Sciatic nerve (tissue), 2 donors: ENCODE measurements around the gene CSTPP1. TPM values are rescaled to one million over a fixed set of nuclear protein-coding genes. Genes with fewer than 3 reads are reported as not detected.
"Not testable (repeated sequence)": the region's sequence is repeated elsewhere in the genome, so short reads cannot be mapped to it uniquely, and the experiment has no call there.

Source experiments
- ATAC-seq: fragments of 200-7000 bp; cut with Tn5 transposase; one replicate; pipeline ENCODE4 v1.9.1; 2020; ENCODE audit warnings: mild to moderate bottlenecking, moderate library complexity
- DNase-seq: peaks from one replicate; pipeline ENCODE4 v3.0.0-alpha.2; 2020; ENCODE audit warnings: low spot score
- intact Hi-C: fragments of 100-400 bp; cut with DNase I; formaldehyde crosslinking; loops from one replicate; pipeline ENCODE4 v1.14.2; 2022
- total RNA-seq: library from RNA; stranded (reverse); fragmentation: NEBNext Ultra II Directional; extraction: Animal tissue kit (Norgen Biotek cat#: 25700); gene quantifications from one replicate; pipeline ENCODE4 v1.2.1, GENCODE V29; 2021
- donor health status: DM: no; HTN: no; CAD: no.
- donor health status: DM: no; HTN: no; CAD: no.

CSTPP1 gene
- total RNA-seq, 1 donor from 2014 or later = 30.4 TPM

GRCh38 chr11:46903846-46904245 is 32.7 kb upstream of the CSTPP1 start:
- intact Hi-C loops = no loop called here
- DNase-seq (no peak), ATAC-seq (peak; percentile 18)

- intact Hi-C loops = no loop called here
- DNase-seq (no peak), ATAC-seq (no peak)
These were observed 30.8 kb upstream of the CSTPP1 start for GRCh38 chr11:46905806-46906205.

GRCh38 chr11:46906609-46907041 is 29.9 kb upstream of the CSTPP1 start:
- DNase-seq = no peak
- no peak for ATAC-seq
- intact Hi-C loops = no loop called here

DNA sequence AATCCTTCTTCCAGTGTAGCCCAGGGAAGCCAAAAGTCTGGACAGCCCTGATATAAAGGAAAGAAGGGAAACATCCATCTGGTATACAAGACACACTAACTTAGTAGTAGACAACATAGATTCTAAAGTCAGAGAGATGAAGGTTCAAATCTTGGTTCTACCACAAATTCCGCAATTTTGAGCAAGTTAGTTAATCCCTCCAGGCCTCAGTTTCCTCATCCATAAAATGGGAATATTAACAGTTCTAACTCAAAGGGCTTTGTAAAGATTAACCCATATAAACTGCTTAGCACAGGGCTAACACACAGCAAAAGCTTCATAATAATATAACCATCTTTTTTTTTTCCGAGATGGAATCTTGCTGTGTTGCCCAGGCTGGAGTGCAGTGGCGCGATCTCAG is 29.0 kb upstream of the CSTPP1 start:
- intact Hi-C loops = no loop called here
- DNase-seq = no peak
- no peak for ATAC-seq

GRCh38 chr11:46912526-46913150 is 23.9 kb upstream of the CSTPP1 start:
- DNase-seq = no peak
- ATAC-seq = no peak
- intact Hi-C loops = no loop called here

GRCh38 chr11:46913484-46913883 is 23.1 kb upstream of the CSTPP1 start:
- intact Hi-C loops = no loop called here
- DNase-seq (peak; percentile 36), ATAC-seq (no peak)

DNA sequence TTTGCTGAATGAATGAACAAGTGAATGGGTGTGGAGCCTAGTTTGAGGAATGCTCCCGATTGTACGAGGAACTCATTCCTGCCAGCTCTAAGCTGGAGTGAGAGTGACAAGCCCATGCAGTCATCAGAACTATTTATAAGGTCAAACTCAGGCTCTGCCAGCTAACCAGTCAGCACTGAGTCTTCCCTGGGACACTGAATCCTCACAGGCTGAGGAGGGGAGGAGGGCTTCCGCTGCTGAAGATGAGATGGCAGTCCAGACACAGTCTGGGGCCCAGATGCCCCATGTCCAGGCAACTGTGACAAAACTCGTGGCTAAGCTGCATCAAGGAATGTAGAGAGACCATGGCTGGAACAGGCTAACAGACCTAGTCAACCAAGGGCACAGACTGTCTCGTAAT is 22.2 kb upstream of the CSTPP1 start:
- DNase-seq (no peak), ATAC-seq (no peak)
- intact Hi-C loops = no loop called here

DNA sequence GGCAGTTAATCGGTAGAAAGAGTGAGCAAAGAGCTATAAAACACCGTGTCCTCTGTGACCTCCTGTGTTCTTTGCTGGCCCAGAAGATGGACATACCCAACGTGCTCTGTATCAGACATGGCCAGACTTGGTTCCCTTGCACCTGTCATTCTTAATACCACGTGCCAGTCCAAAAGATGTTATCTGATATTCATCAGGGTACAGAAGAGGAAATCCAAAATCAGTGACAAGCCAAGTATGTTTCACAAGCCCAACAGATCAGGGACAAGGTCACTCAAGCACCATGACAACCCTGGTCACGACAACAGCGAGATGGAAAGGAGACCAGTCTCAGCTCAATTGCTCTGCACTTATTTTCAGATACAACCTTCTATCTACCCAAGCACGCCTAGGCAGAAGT is 21.7 kb upstream of the CSTPP1 start:
- DNase-seq (no peak), ATAC-seq (no peak)
- intact Hi-C loops = no loop called here

- intact Hi-C loops = no loop called here
- DNase-seq (no peak), ATAC-seq (peak; percentile 73)
These were observed 20.1 kb upstream of the CSTPP1 start for GRCh38 chr11:46916286-46917108.

- peak; percentile 31 for ATAC-seq
- intact Hi-C loops = no loop called here
- DNase-seq = peak; percentile 52
These were observed 19.3 kb upstream of the CSTPP1 start for GRCh38 chr11:46917109-46917761.

- DNase-seq (no peak), ATAC-seq (no peak)
- intact Hi-C loops = no loop called here
These were observed 18.8 kb upstream of the CSTPP1 start for GRCh38 chr11:46917762-46918082.

DNA sequence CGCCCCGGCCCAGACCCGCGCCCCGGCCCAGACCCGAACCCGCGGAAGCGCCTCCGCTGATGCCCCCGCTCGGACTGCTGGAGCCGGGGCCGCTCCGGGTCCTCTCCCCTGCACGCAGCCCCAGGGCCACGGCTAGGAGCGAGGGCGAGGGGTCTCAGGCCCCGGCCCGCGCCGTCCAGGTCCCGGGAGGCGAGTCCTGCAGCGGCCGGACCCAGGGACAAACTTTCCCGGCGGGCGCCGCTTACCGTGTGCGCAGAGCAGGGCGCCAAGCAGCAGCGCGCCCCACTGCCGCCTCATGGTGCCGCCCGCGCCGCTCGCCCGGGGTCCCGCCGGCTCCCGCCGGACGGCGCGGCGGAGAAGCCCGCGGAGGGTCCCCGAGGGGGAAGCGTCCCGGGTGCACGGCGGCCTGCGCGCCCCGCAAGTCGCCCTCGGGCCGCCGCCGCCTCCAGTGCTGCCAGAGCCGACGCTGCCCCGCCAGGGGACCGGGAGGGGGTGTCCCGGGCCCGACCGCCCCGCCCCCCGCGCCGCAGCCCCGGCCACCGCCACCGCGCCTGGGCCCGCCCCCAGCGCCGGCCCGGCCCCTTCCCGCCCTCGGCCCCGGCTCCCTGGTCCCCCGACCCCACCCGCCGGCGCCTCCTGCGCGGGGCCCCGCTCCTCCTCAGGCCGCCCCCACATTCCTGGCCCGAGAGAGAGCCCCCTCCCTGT is 18.3 kb upstream of the CSTPP1 start, which contains the start of gene LRP4:
Gene LRP4 (minus strand): TSS at position 468 of the 705 bp plus-strand sequence. CDS start 171 bp downstream, at position 297.
- intact Hi-C loops = no loop called here
- ATAC-seq (peak; percentile 20), DNase-seq (peak; percentile 78)

DNA sequence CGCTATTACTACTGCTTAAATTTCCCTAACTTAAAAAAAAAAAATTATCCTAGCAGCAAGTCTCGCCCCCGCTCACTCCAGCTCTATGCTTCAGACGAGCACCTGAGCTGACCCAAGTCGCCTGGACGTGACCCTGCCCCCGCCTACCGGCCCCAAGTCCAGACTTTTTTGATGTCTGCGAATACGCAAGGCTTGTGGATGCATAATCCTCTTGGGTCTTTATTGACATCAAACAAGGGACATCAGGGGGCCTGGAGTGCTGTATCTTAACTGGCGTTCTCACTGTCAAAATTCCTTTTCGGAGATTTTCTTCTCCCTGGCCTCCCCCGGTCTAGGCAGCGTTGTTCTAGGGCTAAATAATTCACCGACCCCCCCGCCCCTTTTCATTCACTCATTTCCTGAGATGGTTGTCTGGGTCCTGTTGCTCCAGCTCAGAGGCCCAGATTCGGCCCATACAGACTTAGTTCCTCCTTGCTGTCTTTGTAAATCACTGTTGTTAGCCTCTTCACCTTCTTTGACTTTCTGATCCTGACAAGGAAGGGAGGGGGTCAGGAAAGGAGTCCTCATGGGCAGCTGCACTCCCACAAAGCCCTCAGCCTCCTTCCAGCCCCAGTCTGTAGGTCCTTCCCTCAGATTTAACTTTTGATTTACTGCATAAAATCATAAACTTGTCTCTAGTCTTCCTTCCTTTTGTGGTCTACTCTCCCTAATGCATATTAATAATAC is 17.6 kb upstream of the CSTPP1 start:
- no peak for DNase-seq
- intact Hi-C loops = no loop called here
- no peak for ATAC-seq

DNA sequence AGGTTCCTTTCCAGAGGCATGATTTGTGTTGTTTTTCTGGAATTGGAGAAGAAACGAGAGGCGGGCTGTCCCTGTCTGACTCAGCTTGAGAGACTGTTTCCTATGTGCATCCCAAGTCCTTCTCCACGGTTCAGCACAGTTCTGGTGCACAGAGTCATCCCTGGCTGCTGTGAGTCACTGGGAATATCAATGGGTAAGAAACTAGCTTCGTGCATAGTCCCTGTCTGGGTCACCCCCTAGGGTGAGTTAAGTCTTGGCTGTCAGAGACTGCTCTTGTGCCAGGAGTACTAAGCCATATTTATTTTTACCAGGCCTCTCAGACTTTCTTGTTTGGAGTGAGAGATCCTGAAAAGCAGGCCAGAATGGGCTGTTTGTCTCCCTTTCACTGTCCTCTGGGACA is 15.8 kb upstream of the CSTPP1 start:
- no peak for DNase-seq
- peak; percentile 76 for ATAC-seq
- intact Hi-C loops = no loop called here

DNA sequence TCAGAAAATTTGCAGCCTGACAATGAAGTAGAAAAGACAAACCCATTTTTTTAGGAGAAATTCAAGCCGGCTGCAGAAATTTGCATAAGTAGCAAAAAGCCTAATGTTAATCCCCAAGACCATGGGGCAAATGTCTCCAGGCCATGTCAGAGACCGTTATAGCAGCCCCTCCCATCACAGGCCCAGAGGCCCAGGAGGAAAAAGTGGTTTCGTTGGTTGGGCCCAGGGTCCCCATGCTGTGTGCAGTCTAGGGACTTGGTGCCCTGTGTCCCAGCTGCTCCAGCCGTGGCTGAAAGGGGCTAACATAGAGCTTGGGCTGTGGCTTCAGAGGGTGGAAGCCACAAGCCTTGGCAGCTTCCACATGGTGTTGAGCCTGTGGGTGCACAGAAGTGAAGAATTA is 8.6 kb upstream of the CSTPP1 start:
- DNase-seq, ATAC-seq, intact Hi-C loops: not testable (repeated sequence)

DNA sequence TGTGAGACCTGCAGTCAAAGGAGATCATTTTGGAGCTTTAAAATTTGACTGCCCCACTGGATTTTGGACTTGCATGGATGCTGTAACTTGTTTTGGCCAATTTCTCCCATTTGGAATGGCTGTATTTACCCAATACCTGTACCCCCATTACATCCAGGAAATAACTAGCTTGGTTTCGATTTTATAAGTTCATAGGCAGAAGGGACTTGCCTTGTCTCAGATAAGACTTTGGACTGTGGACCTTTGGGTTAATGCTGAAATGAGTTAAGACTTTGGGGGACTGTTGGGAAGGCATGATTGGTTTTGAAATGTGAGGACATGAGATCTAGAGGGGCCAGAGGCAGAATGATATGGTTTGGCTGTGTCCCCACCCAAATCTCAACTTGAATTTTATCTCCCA is 7.9 kb upstream of the CSTPP1 start:
- intact Hi-C loops, DNase-seq, ATAC-seq: not testable (repeated sequence)

GRCh38 chr11:46930089-46930488 is 6.5 kb upstream of the CSTPP1 start:
- no peak for ATAC-seq
- no peak for DNase-seq
- intact Hi-C loops = no loop called here

DNA sequence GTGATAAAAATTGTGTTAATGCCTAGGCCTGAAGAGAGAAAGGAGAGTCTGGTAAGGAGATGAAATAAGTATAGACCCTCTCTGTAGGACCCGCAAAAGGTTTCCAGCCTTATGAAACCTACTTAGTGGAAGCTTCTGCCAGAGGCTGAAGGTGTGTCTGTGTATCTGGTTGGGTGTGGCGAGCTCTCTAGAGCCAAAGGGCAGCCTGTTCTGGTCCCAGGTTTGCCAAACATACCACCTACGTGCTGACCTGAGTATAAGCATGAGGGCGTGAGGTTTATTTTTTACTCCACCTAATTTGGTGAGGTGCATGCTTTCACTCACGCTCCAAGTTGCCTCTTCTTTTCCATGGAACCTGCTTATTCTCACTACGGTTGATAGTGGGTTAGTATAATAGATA is 5.6 kb downstream of the CSTPP1 start:
- no peak for DNase-seq
- ATAC-seq = no peak
- intact Hi-C loops = no loop called here
